Fibroblast of skin of left quadriceps (primary cell): Measurements from ENCODE around the gene TPSB2.
"Not testable (repeated sequence)": the region's sequence is repeated elsewhere in the genome, so short reads cannot be mapped to it uniquely, and the experiment has no call there.

ENCODE experiments used
- DNase-seq, 2 experiments: peaks; one replicate each; pipeline ENCODE4 v3.0.0-alpha.2; 2013; ENCODE audit warnings: low read depth in 2 of 2

Gene TPSB2

GRCh38 chr16:1200014-1200627 lies 29.9 kb downstream of the TPSB2 start:
- no peak for DNase-seq

- DNase-seq, result no peak
Observed at GRCh38 chr16:1199347-1200013, 30.5 kb downstream of the TPSB2 start.

- DNase-seq, result not testable (repeated sequence)
Observed at GRCh38 chr16:1198671-1199346, 31.2 kb downstream of the TPSB2 start.

- no peak for DNase-seq
Observed at GRCh38 chr16:1198194-1198593, 31.8 kb downstream of the TPSB2 start.

GRCh38 chr16:1197237-1197866 lies 32.6 kb downstream of the TPSB2 start:
- no peak for DNase-seq

GRCh38 chr16:1196494-1196893 lies 33.5 kb downstream of the TPSB2 start:
- DNase-seq, result no peak

- DNase-seq, result no peak
Observed at GRCh38 chr16:1195393-1195666, 34.7 kb downstream of the TPSB2 start.

- DNase-seq, result no peak
Observed at GRCh38 chr16:1194665-1195392, 35.2 kb downstream of the TPSB2 start.

- DNase-seq, result no peak
Observed at GRCh38 chr16:1193825-1194581, 36.0 kb downstream of the TPSB2 start.

- no peak for DNase-seq
Observed at GRCh38 chr16:1193143-1193824, 36.7 kb downstream of the TPSB2 start.

GRCh38 chr16:1192384-1193073 lies 37.5 kb downstream of the TPSB2 start:
- no peak for DNase-seq

- DNase-seq, result not testable (repeated sequence)
Observed at GRCh38 chr16:1190789-1191188, 39.2 kb downstream of the TPSB2 start.

GRCh38 chr16:1189455-1189854 lies 40.5 kb downstream of the TPSB2 start:
- no peak for DNase-seq

GRCh38 chr16:1188432-1189189 lies 41.4 kb downstream of the TPSB2 start:
- no peak for DNase-seq

- DNase-seq, result not testable (repeated sequence)
Observed at GRCh38 chr16:1185460-1186207, 44.4 kb downstream of the TPSB2 start.

- DNase-seq, result no peak
Observed at GRCh38 chr16:1184980-1185379, 45.0 kb downstream of the TPSB2 start.

GRCh38 chr16:1184156-1184868 lies 45.7 kb downstream of the TPSB2 start:
- no peak for DNase-seq
